Measurements from ENCODE around the gene TMEM198.
A peak's percentile ranks its signal among the peaks of the same experiment; 100 is the strongest.

Gene TMEM198

GRCh38 chr2:219562049-219563020 is 18.5 kb downstream of the TMEM198 start:
- DNase-seq (ENCODE audit: low spot score), result no peak

- no peak for DNase-seq (ENCODE audit: low spot score)
Measured at GRCh38 chr2:219563271-219563928, 19.6 kb downstream of the TMEM198 start.

- no peak for DNase-seq (ENCODE audit: low spot score)
Measured at GRCh38 chr2:219565130-219566080, 21.6 kb downstream of the TMEM198 start.

GRCh38 chr2:219566640-219567039 is 22.8 kb downstream of the TMEM198 start:
- no peak for DNase-seq (ENCODE audit: low spot score)

- no peak for DNase-seq (ENCODE audit: low spot score)
Measured at GRCh38 chr2:219567131-219567530, 23.3 kb downstream of the TMEM198 start.

GRCh38 chr2:219567791-219568361 is 24.0 kb downstream of the TMEM198 start:
- no peak for DNase-seq (ENCODE audit: low spot score)

- peak; percentile 3 for DNase-seq (ENCODE audit: low spot score)
Measured at GRCh38 chr2:219569041-219569440, 25.2 kb downstream of the TMEM198 start.

- peak; percentile 8 for DNase-seq (ENCODE audit: low spot score)
Measured at GRCh38 chr2:219569635-219570034, 25.8 kb downstream of the TMEM198 start.

- peak; percentile 70 for DNase-seq (ENCODE audit: low spot score)
Measured at GRCh38 chr2:219570194-219570923, 26.5 kb downstream of the TMEM198 start.

GRCh38 chr2:219570924-219571310 is 27.1 kb downstream of the TMEM198 start:
- peak; percentile 22 for DNase-seq (ENCODE audit: low spot score)

GRCh38 chr2:219571311-219572236 is 27.7 kb downstream of the TMEM198 start, which contains the start of gene OBSL1:
Gene OBSL1, minus strand, starts transcription at chr2:219571539. Its CDS starts 307 bp downstream, at chr2:219571232.
- DNase-seq (ENCODE audit: low spot score), result peak; percentile 93

- DNase-seq (ENCODE audit: low spot score), result peak; percentile 3
Measured at GRCh38 chr2:219572237-219573001, 28.6 kb downstream of the TMEM198 start, which contains the start of gene INHA. Gene INHA, plus strand, starts transcription at chr2:219572310. Its CDS starts 65 bp downstream, at chr2:219572375.

GRCh38 chr2:219573166-219573565 is 29.3 kb downstream of the TMEM198 start:
- no peak for DNase-seq (ENCODE audit: low spot score)

- DNase-seq (ENCODE audit: low spot score), result no peak
Measured at GRCh38 chr2:219574484-219575311, 30.9 kb downstream of the TMEM198 start.

GRCh38 chr2:219575566-219576504 is 32.0 kb downstream of the TMEM198 start:
- DNase-seq (ENCODE audit: low spot score), result no peak

GRCh38 chr2:219576505-219577388 is 32.9 kb downstream of the TMEM198 start:
- DNase-seq (ENCODE audit: low spot score), result peak; percentile 75
